ENCODE data around the gene LAMA5. TPM values are rescaled to one million over a fixed set of nuclear protein-coding genes. Genes with fewer than 3 reads are reported as not detected.

LAMA5 gene
- total RNA-seq, 2 donors from 2014 or later = 170 to 272 TPM

DNA sequence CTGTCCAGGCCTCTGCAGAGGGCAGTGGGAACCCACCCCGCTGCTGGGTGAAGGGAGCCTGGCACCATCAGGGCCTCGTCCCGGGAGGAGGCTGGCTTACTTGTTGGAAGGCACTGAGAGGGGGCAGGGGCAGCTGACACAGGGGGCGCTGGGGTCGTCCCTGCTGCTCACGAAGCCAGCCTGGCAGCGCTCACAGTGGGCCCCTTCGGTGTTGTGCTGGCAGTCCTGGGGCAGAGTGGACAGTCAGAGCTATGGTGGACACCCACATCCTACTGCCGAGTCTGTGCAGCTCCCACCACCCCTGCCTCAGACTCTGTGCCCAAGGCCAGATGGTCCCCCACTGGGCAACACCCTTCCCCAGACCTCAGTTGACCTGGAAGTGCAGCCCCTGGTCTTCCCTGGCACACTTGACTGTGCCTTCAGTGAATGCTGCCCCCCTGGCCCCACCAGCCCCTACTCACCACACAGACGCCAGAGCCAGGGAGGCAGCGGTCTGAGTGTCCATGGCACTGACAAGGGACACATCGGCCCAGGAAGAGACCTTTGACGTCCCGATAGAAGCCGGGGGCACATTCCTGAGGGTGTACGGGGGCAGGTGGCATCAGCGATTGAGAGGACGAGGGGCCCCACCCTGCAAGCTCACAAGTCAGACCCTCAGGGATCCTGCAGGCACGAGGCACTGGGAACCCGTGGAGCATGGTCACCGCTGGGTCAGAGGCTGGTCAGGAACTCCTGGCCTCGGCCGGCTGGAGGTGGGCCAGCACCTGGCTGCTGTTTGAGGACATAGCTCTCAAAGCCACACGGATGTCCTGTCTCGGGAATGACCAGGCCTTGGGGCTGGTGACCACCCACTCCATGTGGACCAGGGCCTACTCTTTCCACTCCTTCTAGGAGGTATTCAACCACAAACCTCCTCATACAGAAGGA, 42.9 kb downstream of the LAMA5 start:
- no peaks in the 10 kb centered on the region for H3K4me1 ChIP-seq (replicated peaks)
- DNase-seq (ENCODE audit: low spot score) = no peak
- no peak overlapping the region for H3K27ac ChIP-seq
- intact Hi-C loops (cut with DNase I) = no loop called here
- 82% methylated on average over 25 of the region's 25 CpGs for WGBS
- H3K4me3 ChIP-seq = no peak overlapping the region
- no peaks in the 10 kb centered on the region for H3K27me3 ChIP-seq (replicated peaks; ENCODE audit: insufficient read depth)
- TF ChIP-seq, protein P1, sequence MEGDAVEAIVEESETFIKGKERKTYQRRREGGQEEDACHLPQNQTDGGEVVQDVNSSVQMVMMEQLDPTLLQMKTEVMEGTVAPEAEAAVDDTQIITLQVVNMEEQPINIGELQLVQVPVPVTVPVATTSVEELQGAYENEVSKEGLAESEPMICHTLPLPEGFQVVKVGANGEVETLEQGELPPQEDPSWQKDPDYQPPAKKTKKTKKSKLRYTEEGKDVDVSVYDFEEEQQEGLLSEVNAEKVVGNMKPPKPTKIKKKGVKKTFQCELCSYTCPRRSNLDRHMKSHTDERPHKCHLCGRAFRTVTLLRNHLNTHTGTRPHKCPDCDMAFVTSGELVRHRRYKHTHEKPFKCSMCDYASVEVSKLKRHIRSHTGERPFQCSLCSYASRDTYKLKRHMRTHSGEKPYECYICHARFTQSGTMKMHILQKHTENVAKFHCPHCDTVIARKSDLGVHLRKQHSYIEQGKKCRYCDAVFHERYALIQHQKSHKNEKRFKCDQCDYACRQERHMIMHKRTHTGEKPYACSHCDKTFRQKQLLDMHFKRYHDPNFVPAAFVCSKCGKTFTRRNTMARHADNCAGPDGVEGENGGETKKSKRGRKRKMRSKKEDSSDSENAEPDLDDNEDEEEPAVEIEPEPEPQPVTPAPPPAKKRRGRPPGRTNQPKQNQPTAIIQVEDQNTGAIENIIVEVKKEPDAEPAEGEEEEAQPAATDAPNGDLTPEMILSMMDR (IDR thresholded peaks at IDR 0.05) = no peak
- TF ChIP-seq POLR2A (IDR thresholded peaks at IDR 0.05) (no peak), POLR2AphosphoS5 (IDR thresholded peaks at IDR 0.05) (no peak)
- H3K9me3 ChIP-seq = no peaks in the 10 kb centered on the region
- peaks cover 0 to 2% of the 10 kb centered on the region in 2 donors for H3K36me3 ChIP-seq

DNA sequence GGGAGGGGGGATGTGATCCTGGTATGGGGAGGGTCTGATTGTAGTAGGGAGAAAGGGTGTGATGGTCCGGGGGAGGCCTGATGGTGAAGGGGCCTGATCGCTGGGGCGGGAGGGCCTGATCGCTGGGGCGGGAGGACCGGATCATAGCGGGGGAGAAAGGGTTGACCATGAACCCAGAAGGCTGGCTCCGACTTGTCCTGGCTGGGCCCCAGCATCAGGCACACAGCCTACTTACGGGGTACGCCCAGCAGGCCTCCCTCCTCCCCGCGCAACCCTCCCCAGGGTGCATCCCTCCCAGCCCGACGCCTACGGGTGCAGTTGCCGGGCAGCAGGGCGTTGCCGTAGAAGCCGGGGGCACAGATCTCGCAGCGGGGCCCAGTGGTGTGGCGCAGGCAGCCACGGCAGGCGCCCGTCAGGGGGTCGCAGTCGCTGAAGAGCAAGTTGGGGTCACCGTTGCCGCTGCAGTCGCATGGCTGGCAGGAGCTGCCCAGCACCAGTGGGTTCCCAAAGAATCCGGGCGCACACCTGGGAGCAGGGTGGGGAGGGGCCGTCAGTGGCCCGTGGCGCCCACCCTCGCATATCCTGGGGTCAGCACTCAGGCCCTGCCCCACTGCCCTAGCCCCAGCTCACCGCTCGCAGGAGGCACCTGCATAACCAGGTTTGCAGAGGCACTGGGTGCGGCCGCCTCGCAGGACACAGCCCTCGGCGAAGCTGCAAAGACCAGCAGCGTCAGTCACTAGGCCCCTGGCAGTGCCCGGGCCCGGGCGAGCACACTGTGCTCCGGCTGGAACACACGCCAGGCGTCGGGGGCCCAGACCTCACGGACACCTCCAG, 43.7 kb downstream of the LAMA5 start:
- no peaks in the 10 kb centered on the region for H3K9me3 ChIP-seq
- H3K4me1 ChIP-seq (replicated peaks) = no peaks in the 10 kb centered on the region
- no peak for DNase-seq (ENCODE audit: low spot score)
- H3K36me3 ChIP-seq = no peaks in the 10 kb centered on the region
- no peak overlapping the region for H3K4me3 ChIP-seq
- intact Hi-C loops (cut with DNase I) = no loop called here
- WGBS = 86% methylated on average over 51 of the region's 52 CpGs
- no peak overlapping the region for H3K27ac ChIP-seq
- no peaks in the 10 kb centered on the region for H3K27me3 ChIP-seq (replicated peaks; ENCODE audit: insufficient read depth)
- TF ChIP-seq, protein P1 (IDR thresholded peaks at IDR 0.05) = no peak
- no peak for TF ChIP-seq POLR2AphosphoS5 (IDR thresholded peaks at IDR 0.05)
- TF ChIP-seq POLR2A (IDR thresholded peaks at IDR 0.05) = no peak

DNA sequence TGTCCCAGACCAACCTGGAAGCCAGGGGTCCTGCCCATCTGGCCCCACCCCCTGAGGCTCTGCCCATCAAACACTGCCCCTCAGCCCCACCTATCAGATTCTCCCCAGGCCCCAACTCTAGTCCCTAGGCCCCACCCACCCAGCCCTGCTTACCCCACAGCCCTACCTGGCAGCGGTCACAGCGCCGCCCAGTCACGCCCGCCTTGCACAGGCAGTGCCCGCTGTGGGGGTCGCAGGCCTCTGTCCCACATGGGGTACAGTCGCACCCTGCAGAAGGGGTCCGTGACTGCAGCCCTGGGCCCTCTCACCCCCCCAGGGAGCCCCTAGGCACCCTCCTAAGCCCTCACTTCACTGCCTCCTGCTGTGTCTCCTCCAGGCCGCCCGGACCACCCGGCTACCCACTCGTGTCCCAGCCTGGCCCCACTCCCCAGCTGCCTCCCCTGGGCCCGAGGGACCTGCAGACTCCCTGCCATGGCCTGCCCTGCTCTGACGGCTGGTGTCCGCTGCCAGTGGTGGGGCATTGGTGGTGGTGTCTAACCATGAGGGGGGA, 44.5 kb downstream of the LAMA5 start:
- no peaks in the 10 kb centered on the region for H3K36me3 ChIP-seq
- intact Hi-C loops (cut with DNase I) = no loop called here

DNA sequence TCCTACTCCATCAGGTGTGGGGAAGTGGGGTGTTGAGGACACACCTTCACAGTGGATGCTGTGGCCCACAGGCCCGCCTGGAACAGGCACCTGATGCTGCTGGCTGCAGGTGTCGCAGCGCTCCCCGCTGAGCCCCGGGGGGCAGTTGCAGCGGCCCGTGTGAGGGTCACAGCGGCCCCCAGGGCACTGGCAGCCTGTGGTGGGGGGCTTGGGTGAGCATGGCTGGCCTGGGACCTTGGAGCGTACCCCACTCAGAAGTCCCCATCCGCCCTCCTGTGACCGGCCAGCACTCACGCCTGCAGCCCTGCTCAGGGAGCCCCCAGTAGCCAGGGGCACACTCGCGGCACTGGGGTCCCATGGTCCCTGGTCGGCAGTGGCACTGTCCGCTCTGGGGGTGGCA, 45.1 kb downstream of the LAMA5 start:
- WGBS = 95% methylated on average over 11 of the region's 16 CpGs
- intact Hi-C loops (cut with DNase I) = no loop called here
- TF ChIP-seq POLR2AphosphoS5 (IDR thresholded peaks at IDR 0.05) = no peak
- no peak for TF ChIP-seq POLR2A (IDR thresholded peaks at IDR 0.05)
- TF ChIP-seq, protein P1 (IDR thresholded peaks at IDR 0.05) = no peak

More for the DNA sequence above, 44.5 kb downstream of the LAMA5 start:
- no peak for DNase-seq (ENCODE audit: low spot score)
- TF ChIP-seq, protein P1 (IDR thresholded peaks at IDR 0.05) = no peak
- TF ChIP-seq POLR2A (IDR thresholded peaks at IDR 0.05) (no peak), POLR2AphosphoS5 (IDR thresholded peaks at IDR 0.05) (no peak)
- Histone ChIP-seq H3K27me3 (replicated peaks; ENCODE audit: insufficient read depth) (no peaks in the 10 kb centered on the region), H3K27ac (no peak overlapping the region), H3K4me3 (no peak overlapping the region), H3K9me3 (no peaks in the 10 kb centered on the region), H3K4me1 (replicated peaks) (no peaks in the 10 kb centered on the region)
- WGBS = 94% methylated on average over 13 of the region's 16 CpGs

More for the DNA sequence above, 45.1 kb downstream of the LAMA5 start:
- Histone ChIP-seq H3K9me3 (no peaks in the 10 kb centered on the region), H3K27ac (no peak overlapping the region), H3K4me3 (no peak overlapping the region), H3K27me3 (replicated peaks; ENCODE audit: insufficient read depth) (no peaks in the 10 kb centered on the region), H3K36me3 (peaks cover 0 to 3% of the 10 kb centered on the region in 2 donors), H3K4me1 (replicated peaks) (no peaks in the 10 kb centered on the region)
- DNase-seq (ENCODE audit: low spot score) = no peak

All from prostate gland (tissue), 2 donors.